ENCODE results near the gene ARHGEF7. TPM values are rescaled to one million over a fixed set of nuclear protein-coding genes. Genes with fewer than 3 reads are reported as not detected.

Gene ARHGEF7
- total RNA-seq, 1 donor from 2014 or later = 63.2 TPM

DNA sequence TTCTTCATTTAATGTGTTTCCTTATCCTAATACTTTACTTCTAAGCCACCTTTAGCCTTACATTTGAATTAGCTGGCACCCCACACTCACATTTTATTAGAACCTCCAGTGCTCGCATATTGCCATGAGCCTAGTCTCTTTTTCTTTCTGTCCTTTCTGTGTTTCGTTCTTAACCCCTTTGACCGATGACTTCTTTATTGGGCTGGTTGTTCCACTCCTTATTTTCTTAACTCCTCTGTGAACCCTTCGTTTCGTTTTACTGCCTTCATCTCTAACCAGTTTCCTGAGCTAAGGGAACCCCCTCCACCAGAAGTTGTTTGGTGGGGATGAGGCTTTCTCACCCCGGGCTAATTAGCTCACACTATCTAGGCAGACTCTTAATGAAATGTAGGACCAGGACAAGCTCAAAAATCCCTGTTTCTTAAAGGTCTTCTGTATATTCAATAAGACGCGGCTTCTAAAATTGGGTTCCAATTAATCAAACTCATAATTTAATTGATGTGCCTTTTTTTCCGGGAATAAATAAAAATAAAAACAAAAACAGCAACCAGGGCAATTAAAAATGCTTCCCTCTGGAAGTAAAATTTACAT is 19.1 kb upstream of the ARHGEF7 start:
- H3K4me1 ChIP-seq = no peaks in the 10 kb centered on the region
- no peak for DNase-seq
- H3K27ac ChIP-seq = no peak overlapping the region
- H3K4me3 ChIP-seq = no peak overlapping the region
- TF ChIP-seq CTCF (IDR thresholded peaks at IDR 0.05) = no peak
- H3K27me3 ChIP-seq = peaks cover 14% of the 10 kb centered on the region
- intact Hi-C loops (cut with DNase I) = no loop called here
- ATAC-seq = no peak
- H3K36me3 ChIP-seq = no peaks in the 10 kb centered on the region
- H3K9me3 ChIP-seq = no peaks in the 10 kb centered on the region

GRCh38 chr13:111099290-111099689 is 15.8 kb upstream of the ARHGEF7 start:
- TF ChIP-seq CTCF (IDR thresholded peaks at IDR 0.05) = no peak
- no peak overlapping the region for H3K4me3 ChIP-seq
- intact Hi-C loops (cut with DNase I) = no loop called here
- DNase-seq = no peak
- H3K27ac ChIP-seq = no peak overlapping the region
- H3K4me1 ChIP-seq = no peaks in the 10 kb centered on the region
- peaks cover 14% of the 10 kb centered on the region for H3K27me3 ChIP-seq
- peak; percentile 28 for ATAC-seq
- H3K36me3 ChIP-seq = no peaks in the 10 kb centered on the region
- no peaks in the 10 kb centered on the region for H3K9me3 ChIP-seq

GRCh38 chr13:111110054-111110453 is 5.1 kb upstream of the ARHGEF7 start:
- intact Hi-C loops (cut with DNase I) = no loop called here
- ATAC-seq = no peak
- TF ChIP-seq CTCF (IDR thresholded peaks at IDR 0.05) = no peak
- peaks cover 22% of the 10 kb centered on the region for H3K27me3 ChIP-seq
- no peak overlapping the region for H3K4me3 ChIP-seq
- no peak overlapping the region for H3K27ac ChIP-seq
- H3K36me3 ChIP-seq = no peaks in the 10 kb centered on the region
- H3K4me1 ChIP-seq = peaks cover 7% of the 10 kb centered on the region
- no peaks in the 10 kb centered on the region for H3K9me3 ChIP-seq
- DNase-seq = no peak

DNA sequence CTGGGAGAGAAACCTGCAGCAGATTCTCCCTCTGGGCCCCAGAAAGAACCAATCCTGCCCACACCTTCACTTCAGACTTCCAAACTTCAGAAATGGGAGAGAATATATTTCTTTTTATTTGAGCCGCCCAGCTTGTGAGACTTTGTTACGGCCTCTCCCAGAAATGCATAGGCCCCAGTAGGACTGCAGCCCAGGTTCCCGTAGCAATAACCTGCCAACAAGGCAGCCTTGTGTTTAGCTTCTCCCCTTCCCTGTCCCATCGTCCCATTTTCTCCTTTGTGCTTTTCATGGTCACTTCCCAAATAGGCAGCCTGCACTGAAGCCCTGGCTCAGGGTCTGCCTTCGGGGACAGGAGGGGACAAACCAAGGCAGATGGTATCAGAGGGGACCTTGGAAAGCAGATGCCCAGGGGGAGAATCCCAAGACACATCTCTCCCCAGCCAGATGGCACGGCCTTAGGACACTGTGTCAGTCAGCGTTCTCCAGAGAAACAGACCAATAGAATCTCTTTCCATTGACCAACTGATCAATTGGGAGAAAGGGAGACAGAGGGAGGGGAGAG is 3.7 kb upstream of the ARHGEF7 start:
- no peak for TF ChIP-seq CTCF (IDR thresholded peaks at IDR 0.05)
- Histone ChIP-seq H3K9me3 (no peaks in the 10 kb centered on the region), H3K27ac (no peak overlapping the region), H3K27me3 (peaks cover 26% of the 10 kb centered on the region), H3K4me3 (no peak overlapping the region), H3K4me1 (peaks cover 11% of the 10 kb centered on the region), H3K36me3 (no peaks in the 10 kb centered on the region)
- DNase-seq (no peak), ATAC-seq (no peak)
- intact Hi-C loops (cut with DNase I) = no loop called here

GRCh38 chr13:111112196-111112595 is 2.9 kb upstream of the ARHGEF7 start:
- no peak overlapping the region for H3K27ac ChIP-seq
- no peaks in the 10 kb centered on the region for H3K9me3 ChIP-seq
- no peaks in the 10 kb centered on the region for H3K36me3 ChIP-seq
- no peak for ATAC-seq
- TF ChIP-seq CTCF (IDR thresholded peaks at IDR 0.05) = no peak
- no peak overlapping the region for H3K4me3 ChIP-seq
- peaks cover 26% of the 10 kb centered on the region for H3K27me3 ChIP-seq
- intact Hi-C loops (cut with DNase I) = no loop called here
- H3K4me1 ChIP-seq = peaks cover 11% of the 10 kb centered on the region
- no peak for DNase-seq
